Measurements from ENCODE around the gene DLGAP1.

- TF ChIP-seq CTCF (IDR thresholded peaks at IDR 0.05) (no peak), ZFX (IDR thresholded peaks at IDR 0.05; ENCODE audit: borderline replicate concordance) (no peak)
Measured at GRCh38 chr18:4454537-4455112, 482 bp downstream of the DLGAP1 start.
